Lower lobe of right lung (tissue), 2 donors: ENCODE data around the gene ZNF536. TPM values are rescaled to one million over a fixed set of nuclear protein-coding genes. Genes with fewer than 3 reads are reported as not detected.

Experiments used
- ATAC-seq, 2 donors: fragments of 200-7000 bp; cut with Tn5 transposase; one replicate each; pipeline ENCODE4 v1.9.1; 2020 to 2022; ENCODE audit warnings: mild to moderate bottlenecking in 2 of 2, moderate library complexity in 2 of 2
- DNase-seq: peaks from one replicate; pipeline ENCODE4 v3.0.0-alpha.2; 2020
- H3K27ac ChIP-seq: fragments of 200-600 bp; one replicate; pipeline ENCODE4 v1.8.0; 2022
- H3K27me3 ChIP-seq: fragments of 200-600 bp; one replicate; pipeline ENCODE4 v1.8.0; 2022; ENCODE audit warnings: low read depth
- H3K36me3 ChIP-seq: fragments of 200-600 bp; one replicate; pipeline ENCODE4 v1.8.0; 2022; ENCODE audit warnings: mild to moderate bottlenecking
- H3K4me1 ChIP-seq: fragments of 200-600 bp; one replicate; pipeline ENCODE4 v1.8.0; 2022
- H3K4me3 ChIP-seq: fragments of 200-600 bp; one replicate; pipeline ENCODE4 v1.8.0; 2022; ENCODE audit warnings: mild to moderate bottlenecking
- H3K9me3 ChIP-seq: fragments of 200-600 bp; one replicate; pipeline ENCODE4 v1.8.0; 2022
- CTCF ChIP-seq: fragments of 200-600 bp; IDR thresholded peaks from one replicate; pipeline ENCODE4 v1.8.0; 2022; ENCODE audit warnings: antibody characterized with exemption, mild to moderate bottlenecking
- intact Hi-C: fragments of 100-400 bp; cut with DNase I; formaldehyde crosslinking; loops from one replicate; pipeline ENCODE4 v1.11.0; 2022
- total RNA-seq: library from RNA; stranded (reverse); fragmentation: NEBNext Ultra II Directional; extraction: Animal tissue kit (Norgen Biotek cat#: 25700); gene quantifications from one replicate; pipeline ENCODE4 v1.2.1, GENCODE V29; 2021
- donor health status: DM: no; HTN: yes; CAD: no; lungs with severe emphysema.

Gene ZNF536
- total RNA-seq, 1 donor from 2014 or later: 0.12 TPM

- DNase-seq: no peak
- no peaks in the 10 kb centered on the region for H3K27me3 ChIP-seq
- intact Hi-C loops: no loop called here
Observed at GRCh38 chr19:30326393-30326710, 45.8 kb upstream of the ZNF536 start.

GRCh38 chr19:30327331-30327730 lies 44.9 kb upstream of the ZNF536 start:
- intact Hi-C loops: no loop called here
- DNase-seq: no peak
- Histone ChIP-seq H3K36me3 (no peaks in the 10 kb centered on the region), H3K27ac (no peak overlapping the region), H3K4me1 (no peaks in the 10 kb centered on the region), H3K4me3 (no peak overlapping the region), H3K9me3 (no peaks in the 10 kb centered on the region), H3K27me3 (no peaks in the 10 kb centered on the region)
- no peak for ATAC-seq
- TF ChIP-seq CTCF: no peak

More at GRCh38 chr19:30326393-30326710, 45.8 kb upstream of the ZNF536 start:
- Histone ChIP-seq H3K4me1 (no peaks in the 10 kb centered on the region), H3K27ac (no peak overlapping the region), H3K4me3 (no peak overlapping the region), H3K9me3 (no peaks in the 10 kb centered on the region), H3K36me3 (no peaks in the 10 kb centered on the region)
- no peak for TF ChIP-seq CTCF
- no peak for ATAC-seq

DNA sequence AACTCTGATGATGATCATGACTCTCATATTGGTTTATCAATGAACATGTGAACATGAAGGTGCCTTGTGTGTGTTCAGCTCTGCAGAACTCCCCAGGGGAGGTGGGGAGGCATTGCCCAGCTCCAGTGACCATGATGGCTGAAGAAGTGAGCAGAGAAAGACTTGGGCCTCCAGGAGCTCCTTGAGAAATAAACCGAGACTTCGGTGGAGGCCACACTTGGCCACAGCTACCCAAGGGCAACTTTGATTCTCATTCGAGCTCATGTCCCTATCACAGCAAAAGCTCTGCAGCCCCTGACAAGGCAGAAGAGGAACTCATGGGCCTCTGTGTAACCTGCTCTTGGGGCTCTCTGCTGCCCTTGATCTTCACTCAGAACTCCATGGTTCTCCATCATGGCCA lies 44.1 kb upstream of the ZNF536 start:
- no peaks in the 10 kb centered on the region for H3K4me1 ChIP-seq
- DNase-seq: no peak

DNA sequence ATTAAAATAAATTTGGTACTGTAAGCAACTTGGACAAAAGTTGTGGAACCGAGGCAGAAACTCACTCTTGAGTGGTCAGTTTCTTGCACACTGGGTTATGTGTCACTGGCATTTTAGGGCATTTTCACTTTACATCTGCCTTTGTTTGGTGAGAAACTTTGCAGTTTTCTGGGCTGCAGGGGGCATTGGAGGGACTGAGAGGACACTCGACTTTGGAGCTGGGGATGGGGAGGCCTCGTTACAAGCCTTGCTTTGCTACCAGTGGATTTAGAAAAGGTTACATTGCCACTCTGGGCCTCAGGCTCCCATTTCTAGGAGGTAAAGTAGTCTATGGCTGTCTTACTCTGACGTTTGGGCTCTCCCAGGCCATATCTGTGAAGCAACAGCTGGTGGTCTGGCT lies 41.9 kb upstream of the ZNF536 start:
- no peak overlapping the region for H3K4me3 ChIP-seq
- H3K9me3 ChIP-seq: no peaks in the 10 kb centered on the region
- intact Hi-C loops: no loop called here
- ATAC-seq (no peak), DNase-seq (no peak)
- no peak for TF ChIP-seq CTCF
- H3K4me1 ChIP-seq: no peaks in the 10 kb centered on the region
- no peaks in the 10 kb centered on the region for H3K36me3 ChIP-seq
- H3K27me3 ChIP-seq: peaks cover 3% of the 10 kb centered on the region
- no peak overlapping the region for H3K27ac ChIP-seq

More for the DNA sequence above, 44.1 kb upstream of the ZNF536 start:
- no peak for TF ChIP-seq CTCF
- Histone ChIP-seq H3K27ac (no peak overlapping the region), H3K9me3 (no peaks in the 10 kb centered on the region), H3K36me3 (no peaks in the 10 kb centered on the region), H3K27me3 (peaks cover 3% of the 10 kb centered on the region), H3K4me3 (no peak overlapping the region)
- intact Hi-C loops: no loop called here
- no peak for ATAC-seq

DNA sequence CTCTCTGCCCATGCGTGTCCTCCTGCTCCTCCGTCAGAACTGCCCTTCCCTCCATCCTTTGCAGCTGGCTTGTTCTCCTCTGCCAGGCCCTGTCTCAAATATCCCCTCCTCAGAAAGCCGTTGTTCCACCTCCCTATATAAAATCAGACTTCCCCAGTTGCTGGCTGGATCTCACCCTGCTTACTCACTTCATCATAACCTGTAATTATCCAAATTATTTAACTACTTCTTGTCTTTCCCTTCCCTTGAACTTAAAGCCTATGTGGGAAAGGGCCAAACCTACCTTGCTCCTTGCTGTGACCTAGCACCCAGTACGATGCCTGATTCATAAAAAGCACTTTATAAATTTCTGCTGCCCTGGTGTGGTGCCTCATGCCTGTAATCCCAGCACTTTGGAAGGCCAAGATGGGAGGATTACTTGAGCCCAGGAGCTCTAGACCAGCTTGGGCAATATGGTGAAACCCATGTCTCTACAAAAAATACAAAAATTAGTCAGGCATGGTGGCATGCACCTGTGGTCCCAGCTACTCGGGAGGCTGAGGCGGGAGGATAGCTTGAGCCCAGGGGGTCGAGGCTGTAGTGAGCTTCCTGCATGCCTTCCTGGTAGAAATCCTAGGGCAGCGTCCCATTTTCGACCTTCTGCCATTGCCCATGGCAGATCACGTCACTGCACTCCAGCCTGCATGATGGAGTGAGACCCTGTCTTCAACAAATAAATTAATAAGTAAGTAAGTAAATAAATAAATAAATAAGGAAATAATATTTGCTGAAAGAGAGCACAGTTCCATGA lies 39.5 kb upstream of the ZNF536 start:
- no peak for TF ChIP-seq CTCF
- no peaks in the 10 kb centered on the region for H3K36me3 ChIP-seq
- intact Hi-C loops: no loop called here
- peaks cover 3% of the 10 kb centered on the region for H3K27me3 ChIP-seq
- no peak for ATAC-seq
- no peaks in the 10 kb centered on the region for H3K4me1 ChIP-seq
- H3K4me3 ChIP-seq: no peak overlapping the region
- no peak for DNase-seq
- H3K9me3 ChIP-seq: no peaks in the 10 kb centered on the region
- H3K27ac ChIP-seq: no peak overlapping the region
